GM23338 (cell line): ENCODE measurements around the gene PRR35. TPM values are rescaled to one million over a fixed set of nuclear protein-coding genes. Genes with fewer than 3 reads are reported as not detected.

Experiments
- ATAC-seq: fragments of 200-7000 bp; cut with Tn5 transposase; 3 replicates; pipeline ENCODE4 v1.9.1; 2020
- DNase-seq: peaks from one replicate; pipeline ENCODE4 v3.0.0-alpha.2; 2015; ENCODE audit warnings: low spot score
- H2AFZ ChIP-seq: fragments of 200-600 bp; sonication (generic); 2 replicates; pipeline ENCODE4 v1.8.0; 2016; ENCODE audit warnings: antibody characterized with exemption, mild to moderate bottlenecking, moderate library complexity
- H3F3A ChIP-seq: fragments of 200-600 bp; sonication (generic); replicated peaks from 2 replicates; pipeline ENCODE4 v1.8.0; 2017; ENCODE audit warnings: antibody characterized with exemption, mixed run types, low read depth
- H3K27ac ChIP-seq: fragments of 200-600 bp; sonication (generic); 2 replicates; pipeline ENCODE4 v1.6.1; 2016; ENCODE audit warnings: low read depth
- H3K27me3 ChIP-seq: fragments of 200-600 bp; sonication (generic); 2 replicates; pipeline ENCODE4 v1.8.0; 2016; ENCODE audit warnings: mild to moderate bottlenecking, mixed run types, moderate library complexity; ENCODE audit not compliant: insufficient read depth
- H3K36me3 ChIP-seq: fragments of 200-600 bp; sonication (generic); 2 replicates; pipeline ENCODE4 v1.8.0; 2016; ENCODE audit warnings: mild to moderate bottlenecking; ENCODE audit not compliant: insufficient read depth
- H3K4me1 ChIP-seq: fragments of 200-600 bp; sonication (generic); 2 replicates; pipeline ENCODE4 v1.8.0; 2016; ENCODE audit warnings: mild to moderate bottlenecking, moderate library complexity; ENCODE audit not compliant: insufficient read depth
- H3K4me2 ChIP-seq: fragments of 200-600 bp; sonication (generic); 2 replicates; pipeline ENCODE4 v1.7.1; 2017; ENCODE audit warnings: mixed run types
- H3K4me3 ChIP-seq: fragments of 200-600 bp; sonication (generic); 2 replicates; pipeline ENCODE4 v1.6.1; 2016; ENCODE audit warnings: mixed run types
- H3K79me2 ChIP-seq: fragments of 200-600 bp; sonication (generic); replicated peaks from 2 replicates; pipeline ENCODE4 v1.8.0; 2017; ENCODE audit warnings: mild to moderate bottlenecking; ENCODE audit not compliant: insufficient read depth
- H3K9me2 ChIP-seq: fragments of 200-600 bp; sonication (generic); 2 replicates; pipeline ENCODE4 v1.8.0; 2017; ENCODE audit not compliant: insufficient read depth
- H4K20me1 ChIP-seq: fragments of 200-600 bp; sonication (generic); replicated peaks from 2 replicates; pipeline ENCODE4 v1.8.0; 2017; ENCODE audit warnings: mild to moderate bottlenecking; ENCODE audit not compliant: insufficient read depth
- H3K27ac Mint-ChIP-seq: 2 replicates; pipeline ENCODE4 v1.8.0; 2020; ENCODE audit warnings: inconsistent platforms, mild to moderate bottlenecking, moderate library complexity, mixed read lengths
- H3K27me3 Mint-ChIP-seq: 3 replicates; pipeline ENCODE4 v1.8.0; 2022; ENCODE audit warnings: low read depth, mild to moderate bottlenecking, moderate library complexity, mixed read lengths, inconsistent platforms; ENCODE audit not compliant: insufficient read depth, poor library complexity
- H3K36me3 Mint-ChIP-seq: 3 replicates; pipeline ENCODE4 v1.8.0; 2021; ENCODE audit warnings: low read depth, mild to moderate bottlenecking, inconsistent platforms, moderate library complexity, mixed read lengths
- H3K4me1 Mint-ChIP-seq: 3 replicates; pipeline ENCODE4 v1.8.0; 2020; ENCODE audit warnings: mild to moderate bottlenecking, inconsistent platforms, mixed read lengths
- H3K4me3 Mint-ChIP-seq: 3 replicates; pipeline ENCODE4 v1.8.0; 2021; ENCODE audit warnings: moderate library complexity, mild to moderate bottlenecking, inconsistent platforms, mixed read lengths
- H3K9me3 Mint-ChIP-seq: 3 replicates; pipeline ENCODE4 v1.8.0; 2020; ENCODE audit warnings: moderate library complexity, mild to moderate bottlenecking, inconsistent platforms, mixed read lengths
- CREB1 ChIP-seq: fragments of 250-450 bp; sonication (Bioruptor Pico); IDR thresholded peaks from 2 replicates; pipeline ENCODE4 v1.5.0; 2020; ENCODE audit warnings: low read depth, mild to moderate bottlenecking, moderate library complexity
- EZH2 ChIP-seq: fragments of 200-600 bp; sonication (generic); IDR thresholded peaks from one replicate; pipeline ENCODE4 v1.8.0; 2017; ENCODE audit warnings: antibody characterized with exemption, mild to moderate bottlenecking, low read depth; ENCODE audit not compliant: unreplicated experiment
- EZH2phosphoT487 ChIP-seq: fragments of 200-600 bp; sonication (generic); IDR thresholded peaks from one replicate; pipeline ENCODE4 v1.8.1; 2018; ENCODE audit warnings: antibody characterized with exemption; ENCODE audit not compliant: unreplicated experiment
- JUNB ChIP-seq: IDR thresholded peaks from one replicate; pipeline ENCODE4 v1.6.1; 2016; ENCODE audit warnings: antibody characterized with exemption; ENCODE audit not compliant: unreplicated experiment
- NANOG ChIP-seq: IDR thresholded peaks from 2 replicates; pipeline ENCODE4 v1.6.1; 2016; ENCODE audit warnings: antibody characterized with exemption, borderline replicate concordance
- POLR2AphosphoS5 ChIP-seq: IDR thresholded peaks from 2 replicates; pipeline ENCODE4 v1.6.1; 2016; ENCODE audit warnings: antibody characterized with exemption, low read depth
- STAT1 ChIP-seq: IDR thresholded peaks from one replicate; pipeline ENCODE4 v1.6.1; 2016; ENCODE audit warnings: antibody characterized with exemption; ENCODE audit not compliant: unreplicated experiment
- ZNF114 ChIP-seq: fragments of 250-450 bp; sonication (Bioruptor Pico); IDR thresholded peaks from 2 replicates; pipeline ENCODE4 v1.5.0; 2020; ENCODE audit warnings: mild to moderate bottlenecking, moderate library complexity
- ZNF331 ChIP-seq: fragments of 250-450 bp; sonication (Bioruptor Pico); IDR thresholded peaks from 2 replicates; pipeline ENCODE4 v1.5.0; 2020; ENCODE audit warnings: low read depth, mild to moderate bottlenecking, moderate library complexity
- polyA plus RNA-seq: library from polyadenylated mRNA; unstranded; fragments of >200 nt; fragmentation: Nextera tagmentation; extraction: Ambion mirVana; gene quantifications from 2 replicates; pipeline ENCODE4 v1.2.1, GENCODE V29; 2016
- total RNA-seq: library from RNA; depleted of rRNA; stranded (reverse); fragments of >200 nt; shearing (Covaris generic); gene quantifications from 2 replicates; pipeline ENCODE4 v1.2.3, GENCODE V29; 2014
- TF ChIP-seq, protein P1 (sequence below), 2 experiments: fragments of 200-600 bp in 1 of 2; sonication (generic) in 1 of 2; conservative IDR thresholded peaks; 2 replicates each; pipeline versions ENCODE4 v1.5.1 to v1.6.1; 2016 to 2017; ENCODE audit warnings: antibody characterized with exemption in 2 of 2, low read depth in 2 of 2, mild to moderate bottlenecking in 2 of 2, moderate library complexity in 1 of 2
- TF ChIP-seq, protein P2 (sequence below): IDR thresholded peaks from one replicate; pipeline ENCODE4 v1.6.1; 2018; ENCODE audit warnings: antibody characterized with exemption; ENCODE audit not compliant: unreplicated experiment

PRR35 gene
- total and polyA plus RNA-seq, 2 experiments from 2014 or later: 0.32 to 1.4 TPM

DNA sequence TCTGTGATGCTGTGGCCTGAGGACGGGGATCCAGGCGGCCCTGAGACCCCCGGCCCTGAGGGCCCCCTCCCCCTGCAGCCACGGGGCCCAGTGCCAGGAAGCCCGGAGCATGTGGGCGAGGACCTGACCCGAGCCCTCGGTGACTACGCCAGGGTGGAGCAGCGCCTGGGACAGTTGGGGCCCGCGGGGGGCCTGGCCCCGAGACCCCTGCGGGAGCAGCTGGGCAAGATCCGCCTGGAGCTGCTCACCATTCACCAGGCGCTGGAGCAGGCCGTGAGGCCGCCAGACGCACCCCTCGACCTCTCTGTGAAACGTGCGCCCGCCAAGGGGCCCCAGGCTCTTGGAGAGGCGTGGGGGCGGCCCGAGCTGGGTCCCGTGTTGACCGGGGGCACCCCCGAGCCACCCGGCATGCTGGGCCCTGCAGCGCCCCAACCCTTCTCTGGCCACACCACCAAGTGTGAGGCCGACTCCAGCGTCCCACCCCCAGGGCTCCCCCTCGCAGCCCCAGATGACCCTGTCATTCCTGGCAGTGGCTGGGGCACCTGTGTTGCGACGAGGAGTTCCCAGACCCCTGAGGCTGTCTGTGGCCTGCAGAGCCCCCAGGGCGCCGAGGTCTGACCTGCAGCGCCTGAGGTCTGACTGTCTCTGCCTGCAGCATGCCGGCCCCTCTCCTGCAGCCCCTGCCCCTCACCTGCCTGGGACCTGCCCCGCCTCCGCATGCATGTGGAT is 4.7 kb downstream of the PRR35 start:
- no peaks in the 10 kb centered on the region for H3K36me3 ChIP-seq
- no peak overlapping the region for H3K4me2 ChIP-seq
- no peak for DNase-seq
- no peak overlapping the region for H3K27ac Mint-ChIP-seq
- peaks cover 17% of the 10 kb centered on the region for H3K27me3 ChIP-seq
- H3K4me1 ChIP-seq: peaks cover 17% of the 10 kb centered on the region
- no peaks in the 10 kb centered on the region for H3K9me3 Mint-ChIP-seq
- no peaks in the 10 kb centered on the region for H3K36me3 Mint-ChIP-seq
- TF ChIP-seq NANOG: no peak
- H3F3A ChIP-seq: 0 out of 2 replicates have a peak, but pooled peaks cover 8% of the 10 kb centered on the region
- H3K27me3 Mint-ChIP-seq: peaks cover 6% of the 10 kb centered on the region
- ATAC-seq: no peak
- peaks cover 4% of the 10 kb centered on the region; the same call in 1 of the 3 replicates for H3K4me1 Mint-ChIP-seq
- H3K79me2 ChIP-seq: no peaks in the 10 kb centered on the region
- no peaks in the 10 kb centered on the region for H3K9me2 ChIP-seq
- H3K27ac ChIP-seq: no peak overlapping the region
- H2AFZ ChIP-seq: no peak overlapping the region
- no peak overlapping the region for H3K4me3 ChIP-seq
- H4K20me1 ChIP-seq: no peaks in the 10 kb centered on the region
- no peak overlapping the region for H3K4me3 Mint-ChIP-seq

DNA sequence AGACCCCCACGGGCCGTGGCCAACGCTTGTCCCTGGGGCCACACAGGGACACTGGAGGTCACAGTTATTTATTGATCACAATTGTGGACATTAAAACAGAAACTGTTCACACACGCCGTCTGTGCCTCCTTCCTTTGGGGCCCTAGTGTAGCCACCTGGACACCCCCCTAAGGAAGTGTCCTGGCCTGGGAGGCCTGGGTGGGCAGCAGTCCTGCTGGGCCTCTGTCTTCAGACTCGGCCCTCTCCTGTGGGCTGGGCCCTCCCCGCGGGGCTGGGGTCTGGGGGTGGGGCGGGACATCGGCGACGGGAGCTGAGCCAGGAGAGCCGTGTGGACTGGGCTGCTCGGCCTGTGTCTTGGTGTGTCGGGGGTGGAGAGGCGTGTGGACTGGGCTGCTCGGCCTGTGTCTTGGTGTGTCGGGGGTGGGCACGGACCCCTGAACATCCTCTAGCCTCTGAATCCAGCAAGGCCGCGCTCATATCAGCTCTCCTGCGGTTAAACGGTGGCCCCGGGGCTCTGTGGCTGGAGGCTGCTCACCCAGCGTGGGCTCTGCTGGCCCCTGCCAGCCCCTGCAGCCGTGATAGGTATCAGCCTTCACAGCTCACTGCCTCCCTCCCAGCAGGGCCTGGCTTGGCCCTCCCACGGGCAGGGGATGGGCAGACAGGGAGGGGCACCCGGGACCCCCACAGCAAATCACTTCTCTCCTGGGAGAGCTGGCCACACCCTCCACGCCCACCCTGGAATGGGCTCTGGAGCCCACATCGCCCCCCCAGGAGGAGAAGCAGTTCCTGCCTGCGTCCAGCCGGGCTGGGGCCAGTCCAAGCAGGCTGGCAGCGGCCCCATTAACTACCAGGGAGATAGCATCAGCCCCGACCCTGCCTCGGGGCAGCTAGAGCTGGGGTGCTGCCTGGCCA is 5.5 kb downstream of the PRR35 start:
- Histone ChIP-seq H3K36me3 (no peaks in the 10 kb centered on the region), H3K27me3 (peaks cover 12% of the 10 kb centered on the region), H3K4me2 (no peak overlapping the region), H3K9me2 (no peaks in the 10 kb centered on the region), H3K4me1 (peaks cover 17% of the 10 kb centered on the region), H3F3A (0 out of 2 replicates have a peak, but pooled peaks cover 11% of the 10 kb centered on the region), H3K79me2 (peaks cover 7% of the 10 kb centered on the region), H3K4me3 (no peak overlapping the region), H4K20me1 (no peaks in the 10 kb centered on the region), H3K27ac (no peak overlapping the region), H2AFZ (no peak overlapping the region)
- Mint-ChIP-seq H3K9me3 (no peaks in the 10 kb centered on the region), H3K27ac (no peak overlapping the region), H3K4me1 (peaks cover 4% of the 10 kb centered on the region; the same call in 2 of the 3 replicates), H3K4me3 (no peak overlapping the region), H3K36me3 (no peaks in the 10 kb centered on the region), H3K27me3 (peaks cover 6% of the 10 kb centered on the region)
- no peak for DNase-seq
- no peak for ATAC-seq
- TF ChIP-seq CREB1 (CRISPR knock-in tag) (no peak), EZH2 (no peak), ZNF331 (CRISPR knock-in tag) (no peak), EZH2phosphoT487 (no peak), STAT1 (no peak), NANOG (no peak), ZNF114 (CRISPR knock-in tag) (no peak), JUNB (no peak), POLR2AphosphoS5 (no peak)
- TF ChIP-seq, protein P1, sequence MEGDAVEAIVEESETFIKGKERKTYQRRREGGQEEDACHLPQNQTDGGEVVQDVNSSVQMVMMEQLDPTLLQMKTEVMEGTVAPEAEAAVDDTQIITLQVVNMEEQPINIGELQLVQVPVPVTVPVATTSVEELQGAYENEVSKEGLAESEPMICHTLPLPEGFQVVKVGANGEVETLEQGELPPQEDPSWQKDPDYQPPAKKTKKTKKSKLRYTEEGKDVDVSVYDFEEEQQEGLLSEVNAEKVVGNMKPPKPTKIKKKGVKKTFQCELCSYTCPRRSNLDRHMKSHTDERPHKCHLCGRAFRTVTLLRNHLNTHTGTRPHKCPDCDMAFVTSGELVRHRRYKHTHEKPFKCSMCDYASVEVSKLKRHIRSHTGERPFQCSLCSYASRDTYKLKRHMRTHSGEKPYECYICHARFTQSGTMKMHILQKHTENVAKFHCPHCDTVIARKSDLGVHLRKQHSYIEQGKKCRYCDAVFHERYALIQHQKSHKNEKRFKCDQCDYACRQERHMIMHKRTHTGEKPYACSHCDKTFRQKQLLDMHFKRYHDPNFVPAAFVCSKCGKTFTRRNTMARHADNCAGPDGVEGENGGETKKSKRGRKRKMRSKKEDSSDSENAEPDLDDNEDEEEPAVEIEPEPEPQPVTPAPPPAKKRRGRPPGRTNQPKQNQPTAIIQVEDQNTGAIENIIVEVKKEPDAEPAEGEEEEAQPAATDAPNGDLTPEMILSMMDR (conservative IDR thresholded peaks at IDR 0.05; ENCODE audit: low read depth in 2 of 2): no peak
- TF ChIP-seq, protein P2, sequence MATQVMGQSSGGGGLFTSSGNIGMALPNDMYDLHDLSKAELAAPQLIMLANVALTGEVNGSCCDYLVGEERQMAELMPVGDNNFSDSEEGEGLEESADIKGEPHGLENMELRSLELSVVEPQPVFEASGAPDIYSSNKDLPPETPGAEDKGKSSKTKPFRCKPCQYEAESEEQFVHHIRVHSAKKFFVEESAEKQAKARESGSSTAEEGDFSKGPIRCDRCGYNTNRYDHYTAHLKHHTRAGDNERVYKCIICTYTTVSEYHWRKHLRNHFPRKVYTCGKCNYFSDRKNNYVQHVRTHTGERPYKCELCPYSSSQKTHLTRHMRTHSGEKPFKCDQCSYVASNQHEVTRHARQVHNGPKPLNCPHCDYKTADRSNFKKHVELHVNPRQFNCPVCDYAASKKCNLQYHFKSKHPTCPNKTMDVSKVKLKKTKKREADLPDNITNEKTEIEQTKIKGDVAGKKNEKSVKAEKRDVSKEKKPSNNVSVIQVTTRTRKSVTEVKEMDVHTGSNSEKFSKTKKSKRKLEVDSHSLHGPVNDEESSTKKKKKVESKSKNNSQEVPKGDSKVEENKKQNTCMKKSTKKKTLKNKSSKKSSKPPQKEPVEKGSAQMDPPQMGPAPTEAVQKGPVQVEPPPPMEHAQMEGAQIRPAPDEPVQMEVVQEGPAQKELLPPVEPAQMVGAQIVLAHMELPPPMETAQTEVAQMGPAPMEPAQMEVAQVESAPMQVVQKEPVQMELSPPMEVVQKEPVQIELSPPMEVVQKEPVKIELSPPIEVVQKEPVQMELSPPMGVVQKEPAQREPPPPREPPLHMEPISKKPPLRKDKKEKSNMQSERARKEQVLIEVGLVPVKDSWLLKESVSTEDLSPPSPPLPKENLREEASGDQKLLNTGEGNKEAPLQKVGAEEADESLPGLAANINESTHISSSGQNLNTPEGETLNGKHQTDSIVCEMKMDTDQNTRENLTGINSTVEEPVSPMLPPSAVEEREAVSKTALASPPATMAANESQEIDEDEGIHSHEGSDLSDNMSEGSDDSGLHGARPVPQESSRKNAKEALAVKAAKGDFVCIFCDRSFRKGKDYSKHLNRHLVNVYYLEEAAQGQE: no peak
